Endothelial cell of umbilical vein (primary cell): ENCODE measurements around the gene CCDC106.

Experiments
- CTCF ChIP-seq, 2 donors: IDR thresholded peaks; 1 replicate in 1 of 2; 2 replicates in 1 of 2; pipeline ENCODE4 v1.5.1; 2011; ENCODE audit warnings: low read length in 2 of 2, mild to moderate bottlenecking in 2 of 2, moderate library complexity in 2 of 2, control low read depth in 1 of 2, inconsistent platforms in 1 of 2, low read depth in 1 of 2; ENCODE audit not compliant: insufficient read depth in 1 of 2; ENCODE audit errors: extremely low read depth in 1 of 2
- GATA2 ChIP-seq: IDR thresholded peaks from 2 replicates; pipeline ENCODE4 v1.7.0; 2011; ENCODE audit warnings: low read depth, mild to moderate bottlenecking, moderate library complexity, mixed read lengths, low read length; ENCODE audit not compliant: insufficient read length, insufficient read depth
- TF ChIP-seq, protein P1 (sequence below): IDR thresholded peaks from 2 replicates; pipeline ENCODE4 v1.6.1; 2011; ENCODE audit not compliant: insufficient read depth, insufficient read length

DNA sequence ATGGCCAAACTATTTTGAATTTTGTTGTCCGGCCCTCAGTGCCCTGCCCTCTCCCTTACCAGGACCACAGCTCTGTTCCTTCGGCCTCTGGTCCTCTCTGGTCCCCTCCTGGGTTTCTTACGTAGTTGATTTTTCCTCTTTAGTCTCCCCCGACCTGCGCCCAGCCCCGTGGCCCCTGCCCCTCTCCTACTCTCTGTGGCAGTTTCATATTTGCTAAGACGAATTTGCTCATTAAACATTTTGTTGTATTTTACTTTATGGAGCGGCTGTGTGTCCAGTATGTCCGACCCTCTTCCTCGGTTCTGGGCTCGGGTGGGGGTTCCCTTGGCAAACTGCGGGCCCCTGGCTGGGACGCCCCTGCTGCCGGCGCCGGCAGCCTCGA is 26.4 kb downstream of the CCDC106 start:
- TF ChIP-seq, protein P1, sequence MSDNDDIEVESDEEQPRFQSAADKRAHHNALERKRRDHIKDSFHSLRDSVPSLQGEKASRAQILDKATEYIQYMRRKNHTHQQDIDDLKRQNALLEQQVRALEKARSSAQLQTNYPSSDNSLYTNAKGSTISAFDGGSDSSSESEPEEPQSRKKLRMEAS = no peak
- TF ChIP-seq CTCF (IDR thresholded peaks at IDR 0.05; ENCODE audit: extremely low read depth in 1 of 2, insufficient read depth in 1 of 2, low read depth in 1 of 2, low read length in 2 of 2) (no peak), GATA2 (no peak)
